GM12878 (cell line): ENCODE data around the gene FAAP100. TPM values are rescaled to one million over a fixed set of nuclear protein-coding genes. Genes with fewer than 3 reads are reported as not detected.

Experiments used
- BCLAF1 ChIP-seq: fragments of 450-650 bp; IDR thresholded peaks from 2 replicates; pipeline ENCODE4 v1.6.1; 2017; ENCODE audit warnings: antibody characterized with exemption, mild to moderate bottlenecking, moderate library complexity
- PAX8 ChIP-seq: fragments of 450-650 bp; IDR thresholded peaks from 2 replicates; pipeline ENCODE4 v1.6.1; 2017; ENCODE audit warnings: mild to moderate bottlenecking, moderate library complexity
- SREBF2 ChIP-seq: IDR thresholded peaks from 2 replicates; pipeline ENCODE4 v1.6.1; 2012; ENCODE audit warnings: mild to moderate bottlenecking, low read length
- ZNF592 ChIP-seq: fragments of 450-650 bp; IDR thresholded peaks from 2 replicates; pipeline ENCODE4 v1.6.1; 2017; ENCODE audit warnings: mild to moderate bottlenecking, moderate library complexity
- ZNF687 ChIP-seq: fragments of 450-650 bp; IDR thresholded peaks from 2 replicates; pipeline ENCODE4 v1.6.1; 2017; ENCODE audit warnings: mild to moderate bottlenecking, moderate library complexity
- polyA plus RNA-seq, 11 experiments: library from polyadenylated mRNA; depleted of rRNA in 4 of 11; unstranded in 6 of 11; stranded (reverse) in 5 of 11; fragments of >200 nt; fragmentation: Nextera tagmentation in 4 of 11; fragmentation: Illumina TruSeq in 1 of 11; extraction: Ambion mirVana in 4 of 11; extraction: Trizol in 1 of 11; gene quantifications; 1 replicate in 1 of 11; 2 replicates in 10 of 11; pipeline versions ENCODE4 v1.2.1 to v1.2.3, GENCODE V29; 2011 to 2016; ENCODE audit warnings: inconsistent platforms in 2 of 11, missing spikeins in 2 of 11, low read depth in 1 of 11
- total RNA-seq, 4 experiments: library from RNA; depleted of rRNA in 3 of 4; stranded (reverse); fragments of >200 nt in 3 of 4; fragmentation: Illumina TruSeq in 1 of 4; extraction: Trizol in 1 of 4; gene quantifications; 2 replicates each; pipeline versions ENCODE4 v1.2.1 to v1.2.3, GENCODE V29; 2013 to 2021

The FAAP100 gene
- total and polyA plus RNA-seq, 10 of the 15 experiments (the other 5 are each of a cell fraction or from before 2014, with no cell fraction given) = 0.11 to 46.2 (median 17.1) TPM

- TF ChIP-seq BCLAF1 (no peak), ZNF687 (no peak), SREBF2 (no peak), ZNF592 (no peak), PAX8 (no peak)
Observed at GRCh38 chr17:81549031-81549557, 3.1 kb downstream of the FAAP100 start (continued).
